HG03378 (cell line): ENCODE results near the gene CARS1.

ENCODE experiments used
- ATAC-seq: cut with Tn5 transposase; IDR thresholded peaks from one replicate; pipeline ENCODE4 v1.9.1; 2021; ENCODE audit warnings: mild to moderate bottlenecking, moderate library complexity; ENCODE audit not compliant: unreplicated experiment

The CARS1 gene

DNA sequence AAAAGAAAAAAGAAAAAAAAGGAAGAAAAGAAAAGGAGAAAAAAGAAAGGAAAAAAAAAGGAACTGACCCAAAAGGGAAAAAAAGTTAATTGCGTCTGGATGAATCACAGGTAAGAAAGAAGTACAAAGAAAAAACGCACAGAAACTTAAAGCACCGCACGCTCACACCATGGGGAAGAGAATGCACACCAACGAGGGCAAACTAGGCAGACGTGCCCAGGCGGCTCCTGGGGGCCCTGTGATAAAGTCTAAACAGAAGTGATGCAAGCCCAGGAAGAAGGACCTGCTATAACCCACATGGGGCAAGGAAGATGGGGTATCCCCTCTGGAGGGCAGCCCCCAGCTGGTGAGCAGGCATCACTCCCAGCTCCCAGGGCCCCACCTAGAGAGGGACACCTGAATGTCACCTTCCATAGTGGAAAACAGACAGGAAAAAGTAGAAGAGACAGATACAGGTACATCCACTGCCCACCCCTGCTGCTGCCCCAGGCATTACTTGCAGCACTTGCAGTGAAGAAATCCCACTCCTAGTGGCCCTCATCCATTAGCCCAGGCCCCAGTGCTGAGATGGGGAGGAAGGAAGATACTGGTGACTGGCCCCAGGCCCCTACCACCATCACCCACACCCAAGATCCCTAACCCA lies 94.0 kb downstream of the CARS1 start:
- ATAC-seq: no peak

DNA sequence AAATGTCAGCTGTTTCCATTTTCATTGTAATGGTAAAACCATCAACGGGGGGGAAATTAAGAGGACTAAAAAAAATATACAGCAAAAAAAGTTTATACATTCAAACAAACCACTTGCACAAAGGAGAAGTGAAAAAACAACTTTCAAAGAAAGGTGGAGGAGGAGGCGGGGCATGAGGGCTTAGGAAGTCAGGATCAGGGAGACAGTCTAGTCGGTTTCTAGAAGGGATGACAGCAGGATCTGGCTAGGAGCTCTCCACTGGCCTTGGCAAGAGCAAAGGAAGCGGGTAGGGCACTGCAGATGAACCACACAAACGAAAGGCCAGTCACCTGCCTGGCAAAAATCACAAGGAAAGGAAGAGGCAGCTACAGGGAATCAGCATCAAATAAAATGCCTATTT lies 96.1 kb downstream of the CARS1 start:
- no peak for ATAC-seq

- no peak for ATAC-seq
Measured at GRCh38 chr11:2960139-2960538, 97.1 kb downstream of the CARS1 start.

DNA sequence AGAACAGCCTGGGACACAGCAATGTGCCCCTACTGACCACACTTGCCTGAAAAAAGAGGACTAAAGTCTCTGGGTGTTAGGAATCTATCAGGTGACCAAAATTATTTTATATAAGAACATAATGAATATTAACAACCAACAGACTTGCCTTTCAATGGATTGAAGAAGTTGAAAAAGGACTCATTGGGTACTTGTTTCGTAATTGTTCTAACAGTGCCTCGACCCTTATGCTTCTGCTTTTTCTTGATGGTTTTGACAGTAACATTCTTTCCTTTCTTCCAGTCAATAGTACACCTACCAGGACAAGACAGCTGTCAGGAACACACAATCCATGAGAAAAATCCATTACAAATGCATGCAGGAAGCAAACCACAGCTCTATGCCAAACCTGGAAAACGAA lies 99.0 kb downstream of the CARS1 start:
- ATAC-seq: no peak

DNA sequence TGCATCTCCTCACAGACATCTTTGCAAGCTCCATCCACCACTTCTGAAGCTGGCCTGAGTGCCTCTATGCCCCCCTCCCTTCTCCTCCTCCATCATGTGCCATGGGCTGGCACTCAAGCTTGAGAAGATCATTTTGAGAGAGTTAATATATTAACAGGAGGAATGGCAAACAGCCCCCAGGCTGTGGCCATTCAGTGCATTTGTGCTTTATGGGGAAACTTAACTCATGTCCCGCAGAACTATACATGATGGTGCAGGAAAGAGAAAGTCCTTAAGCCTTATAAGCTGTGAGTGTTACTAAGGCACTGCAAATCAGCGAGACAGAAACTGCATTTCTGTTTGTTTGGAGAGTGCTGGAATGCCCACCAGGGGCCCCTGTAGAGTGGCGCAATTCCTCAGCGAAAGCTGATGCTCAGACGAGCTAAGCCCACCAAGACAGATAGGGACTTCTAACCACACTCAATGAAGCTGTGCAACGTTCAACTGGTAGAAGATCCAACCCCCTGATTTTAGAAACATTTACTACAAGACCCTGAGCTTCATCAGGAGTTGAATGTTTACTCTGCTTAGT lies 101.2 kb downstream of the CARS1 start:
- no peak for ATAC-seq

DNA sequence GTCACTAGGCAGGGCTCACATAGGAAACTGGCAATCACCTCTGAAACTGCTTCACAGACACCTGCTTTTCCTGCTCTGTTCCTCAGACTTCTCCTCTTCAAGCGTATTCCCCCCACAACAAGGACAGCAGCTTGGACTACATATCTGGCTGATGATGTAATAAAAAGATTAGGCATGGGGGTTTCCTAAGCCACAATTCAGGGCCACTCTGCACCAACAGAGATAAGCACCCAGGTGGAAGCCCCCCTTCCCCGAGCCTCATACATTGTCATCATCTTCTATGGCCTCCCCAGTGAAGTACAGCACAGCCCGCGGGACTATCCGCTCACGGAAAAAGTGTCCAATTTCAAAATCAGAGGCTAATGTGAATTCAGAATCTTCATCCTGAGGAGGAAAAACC lies 103.0 kb downstream of the CARS1 start:
- ATAC-seq: no peak

DNA sequence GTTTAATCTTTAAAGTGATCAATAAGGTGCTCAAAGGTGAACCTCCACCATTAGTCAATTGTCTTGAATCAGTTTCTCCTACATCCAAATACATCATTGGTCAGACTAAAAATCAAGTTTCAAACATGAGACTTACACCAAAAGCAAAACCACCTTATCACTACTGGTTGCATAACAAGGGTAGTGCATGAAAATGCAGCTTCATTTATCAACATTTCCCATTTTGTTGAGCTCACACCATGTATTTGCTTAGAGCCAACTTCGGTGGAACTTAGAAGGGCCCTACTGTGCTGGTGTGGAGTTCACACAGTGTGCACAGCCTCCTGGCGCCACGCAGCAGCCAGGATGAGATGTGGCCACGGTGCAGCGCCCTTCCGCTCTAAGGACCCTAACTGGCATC lies 104.9 kb downstream of the CARS1 start:
- no peak for ATAC-seq

GRCh38 chr11:2951231-2952110 lies 105.8 kb downstream of the CARS1 start:
- ATAC-seq: no peak
